Natural killer cell (primary cell): ENCODE results near the gene ATG101. TPM values are rescaled to one million over a fixed set of nuclear protein-coding genes. Genes with fewer than 3 reads are reported as not detected.
"Not testable (repeated sequence)": the region's sequence is repeated elsewhere in the genome, so short reads cannot be mapped to it uniquely, and the experiment has no call there.

Experiments
- ATAC-seq, 3 donors: fragments of 150-1000 bp in 2 of 3; fragments of 200-7000 bp in 1 of 3; cut with Tn5 transposase; 1 replicate in 1 of 3; 2 replicates in 2 of 3; pipeline ENCODE4 v1.10.0; 2021; ENCODE audit warnings: mild to moderate bottlenecking in 2 of 3, moderate library complexity in 2 of 3
- DNase-seq, 2 donors: peaks; one replicate each; pipeline versions ENCODE4 v3.0.0 to v3.0.0-alpha.2; 2013 to 2021; ENCODE audit warnings: mixed read lengths in 1 of 2
- H3K27ac ChIP-seq: one replicate; pipeline ENCODE4 v1.5.1; 2013; ENCODE audit warnings: mild to moderate bottlenecking, low read length
- H3K27me3 ChIP-seq: one replicate; pipeline ENCODE4 v1.6.1; 2013; ENCODE audit warnings: low read length; ENCODE audit not compliant: control insufficient read depth, insufficient read depth
- H3K36me3 ChIP-seq: one replicate; pipeline ENCODE4 v1.6.1; 2013; ENCODE audit warnings: low read length; ENCODE audit not compliant: control insufficient read depth, insufficient read depth
- H3K4me1 ChIP-seq: one replicate; pipeline ENCODE4 v1.6.1; 2013; ENCODE audit warnings: low read length; ENCODE audit not compliant: control insufficient read depth, insufficient read depth
- H3K4me3 ChIP-seq: one replicate; pipeline ENCODE4 v1.5.1; 2013; ENCODE audit warnings: low read length
- H3K9me3 ChIP-seq: one replicate; pipeline ENCODE4 v1.6.1; 2013; ENCODE audit warnings: low read length; ENCODE audit not compliant: control insufficient read depth, insufficient read depth
- H3K27ac Mint-ChIP-seq, 2 donors: one replicate each; pipeline ENCODE4 v1.8.0; 2022; ENCODE audit warnings: mild to moderate bottlenecking in 2 of 2, mixed read lengths in 2 of 2, moderate library complexity in 1 of 2
- H3K27me3 Mint-ChIP-seq, 2 donors: one replicate each; pipeline ENCODE4 v1.8.0; 2022; ENCODE audit warnings: low read depth in 2 of 2, mixed read lengths in 2 of 2
- H3K36me3 Mint-ChIP-seq: one replicate; pipeline ENCODE4 v1.8.0; 2022; ENCODE audit warnings: mixed read lengths
- H3K4me1 Mint-ChIP-seq, 2 donors: one replicate each; pipeline ENCODE4 v1.8.0; 2022; ENCODE audit warnings: mixed read lengths in 2 of 2
- H3K4me3 Mint-ChIP-seq: one replicate; pipeline ENCODE4 v1.8.0; 2022; ENCODE audit warnings: mild to moderate bottlenecking, moderate library complexity, mixed read lengths
- H3K9me3 Mint-ChIP-seq, 2 donors: one replicate each; pipeline ENCODE4 v1.8.0; 2022; ENCODE audit warnings: mixed read lengths in 2 of 2
- WGBS: methylation state at CpG from one replicate; pipeline ENCODE4 v1.1.7; 2013; ENCODE audit warnings: missing lambda C conversion rate; ENCODE audit not compliant: insufficient coverage; 5-methylcytosine and 5-hydroxymethylcytosine counted together
- intact Hi-C: fragments of 100-400 bp; cut with micrococcal nuclease; formaldehyde crosslinking; loops from one replicate; pipeline ENCODE4 v1.14.2; 2022
- total RNA-seq, 4 donors: library from RNA; stranded (reverse); fragments of 120-200 nt in 1 of 4; gene quantifications; one replicate each; pipeline versions ENCODE4 v1.2.3 to v1.2.4, GENCODE V29; 2013 to 2022
- TF ChIP-seq, protein P1 (sequence below): fragments of 200-600 bp; IDR thresholded peaks from one replicate; pipeline ENCODE4 v1.8.0; 2022; ENCODE audit warnings: antibody characterized with exemption

ATG101 gene
- total RNA-seq, 3 donors from 2014 or later (not counting 1 experiment from before 2014, with no cell fraction given): 18.6 to 32.8 (median 23.3) TPM

DNA sequence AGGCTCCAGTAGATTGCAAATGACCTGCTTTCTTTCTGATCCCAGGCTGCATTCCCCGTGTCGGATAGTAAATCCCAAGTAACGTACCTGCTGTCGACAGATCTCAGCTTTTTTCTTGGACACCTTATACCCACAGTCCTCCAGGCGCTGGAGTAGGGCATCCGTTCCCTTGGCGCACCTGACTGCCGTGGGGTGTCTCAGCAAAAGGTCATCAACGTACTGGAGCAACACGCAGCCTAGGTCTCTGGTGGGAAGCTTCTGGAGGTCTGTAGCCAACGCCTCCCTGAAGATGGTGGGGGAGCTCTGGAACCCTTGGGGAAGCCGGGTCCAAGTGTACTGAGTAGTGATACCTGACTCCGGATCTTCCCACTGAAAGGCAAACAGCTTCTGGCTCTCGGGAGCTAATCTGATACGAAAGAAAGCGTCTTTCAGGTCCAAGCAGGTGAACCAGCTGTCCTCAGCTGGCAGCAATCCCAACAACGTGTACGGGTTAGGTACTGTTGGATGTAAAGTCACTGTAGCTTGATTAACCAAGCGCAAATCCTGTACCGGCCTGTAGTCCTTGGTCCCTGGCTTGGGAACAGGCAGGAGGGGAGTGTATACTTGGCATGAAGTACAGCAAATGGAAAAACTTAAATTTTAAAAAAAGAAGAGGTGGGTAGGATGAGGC is 48.2 kb downstream of the ATG101 start:
- H3K9me3 ChIP-seq, H3K36me3 ChIP-seq, H3K4me3 Mint-ChIP-seq, H3K4me1 Mint-ChIP-seq, DNase-seq, H3K27ac Mint-ChIP-seq, H3K36me3 Mint-ChIP-seq, H3K4me3 ChIP-seq, intact Hi-C loops, H3K27ac ChIP-seq, H3K9me3 Mint-ChIP-seq, ATAC-seq: not testable (repeated sequence)
- 90% methylated on average over 20 of the region's 20 CpGs for WGBS
- Histone ChIP-seq H3K27me3 (peaks cover 12% of the 10 kb centered on the region), H3K4me1 (peaks cover 16% of the 10 kb centered on the region)
- H3K27me3 Mint-ChIP-seq: peaks cover 32 to 38% of the 10 kb centered on the region in 2 donors

DNA sequence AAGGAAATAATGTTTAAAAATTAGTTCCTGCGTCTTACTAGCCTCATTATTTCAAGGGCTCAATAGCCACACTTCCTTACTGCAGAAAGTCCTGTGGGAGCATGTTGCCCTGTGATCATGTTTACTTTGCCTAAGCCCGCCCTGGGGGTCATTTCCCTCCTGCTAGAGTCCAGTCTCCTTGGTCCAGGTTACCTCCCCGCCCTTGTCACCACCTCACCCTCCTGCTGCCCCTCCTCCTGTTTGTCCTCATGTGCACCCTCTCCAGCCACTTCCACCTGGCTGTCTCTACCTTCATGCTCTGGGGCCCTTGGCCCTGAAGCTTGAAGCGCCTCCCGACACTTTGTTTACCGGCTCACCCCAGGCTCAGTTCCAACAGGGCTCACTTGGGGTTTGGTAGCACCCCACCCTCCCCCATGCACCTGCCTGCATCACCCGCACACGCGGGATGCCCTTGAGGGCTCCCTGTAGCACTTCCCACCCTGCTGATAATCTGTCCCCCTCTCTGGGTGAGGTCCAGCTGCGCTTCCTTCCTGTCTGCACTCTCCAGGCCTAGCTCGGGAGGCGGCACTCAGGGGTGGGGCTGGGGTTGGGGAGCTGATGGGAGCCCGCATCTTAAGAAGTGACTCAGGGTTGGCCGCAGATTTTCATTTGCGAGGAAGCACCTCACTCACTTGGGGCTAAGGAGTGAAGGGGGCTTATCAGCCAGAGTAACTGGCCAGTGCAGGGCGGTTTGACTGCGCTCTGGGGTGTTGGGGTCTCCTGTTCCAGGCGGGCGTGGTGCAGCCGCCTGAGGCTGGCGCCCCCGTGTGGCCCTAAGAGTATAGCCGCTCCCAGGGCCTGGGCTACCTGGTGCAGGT is 49.8 kb downstream of the ATG101 start:
- peak in 1 of 2 donors; percentile 69 for DNase-seq
- Histone ChIP-seq H3K4me3 (no peak overlapping the region), H3K27me3 (peaks cover 10% of the 10 kb centered on the region)

GRCh38 chr12:52120951-52121823 is 51.4 kb downstream of the ATG101 start:
- Mint-ChIP-seq H3K4me1 (peaks cover 4 to 7% of the 10 kb centered on the region in 2 donors), H3K36me3 (no peaks in the 10 kb centered on the region), H3K9me3 (no peaks in the 10 kb centered on the region), H3K27me3 (peaks cover 24 to 29% of the 10 kb centered on the region in 2 donors), H3K27ac (no peak overlapping the region), H3K4me3 (no peak overlapping the region)
- Histone ChIP-seq H3K36me3 (no peaks in the 10 kb centered on the region), H3K27me3 (peaks cover 10% of the 10 kb centered on the region), H3K9me3 (no peaks in the 10 kb centered on the region), H3K4me1 (peaks cover 16% of the 10 kb centered on the region), H3K27ac (no peak overlapping the region), H3K4me3 (no peak overlapping the region)
- DNase-seq: no peak
- ATAC-seq: no peak
- WGBS: 74% methylated on average over 16 of the region's 19 CpGs
- intact Hi-C loops: loop anchor here (2.0 kb wide), 1 partner anchor 96 kb away; no protein-coding TSS in a partner anchor
- TF ChIP-seq, protein P1, sequence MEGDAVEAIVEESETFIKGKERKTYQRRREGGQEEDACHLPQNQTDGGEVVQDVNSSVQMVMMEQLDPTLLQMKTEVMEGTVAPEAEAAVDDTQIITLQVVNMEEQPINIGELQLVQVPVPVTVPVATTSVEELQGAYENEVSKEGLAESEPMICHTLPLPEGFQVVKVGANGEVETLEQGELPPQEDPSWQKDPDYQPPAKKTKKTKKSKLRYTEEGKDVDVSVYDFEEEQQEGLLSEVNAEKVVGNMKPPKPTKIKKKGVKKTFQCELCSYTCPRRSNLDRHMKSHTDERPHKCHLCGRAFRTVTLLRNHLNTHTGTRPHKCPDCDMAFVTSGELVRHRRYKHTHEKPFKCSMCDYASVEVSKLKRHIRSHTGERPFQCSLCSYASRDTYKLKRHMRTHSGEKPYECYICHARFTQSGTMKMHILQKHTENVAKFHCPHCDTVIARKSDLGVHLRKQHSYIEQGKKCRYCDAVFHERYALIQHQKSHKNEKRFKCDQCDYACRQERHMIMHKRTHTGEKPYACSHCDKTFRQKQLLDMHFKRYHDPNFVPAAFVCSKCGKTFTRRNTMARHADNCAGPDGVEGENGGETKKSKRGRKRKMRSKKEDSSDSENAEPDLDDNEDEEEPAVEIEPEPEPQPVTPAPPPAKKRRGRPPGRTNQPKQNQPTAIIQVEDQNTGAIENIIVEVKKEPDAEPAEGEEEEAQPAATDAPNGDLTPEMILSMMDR: no peak

More for the DNA sequence above, 49.8 kb downstream of the ATG101 start:
- TF ChIP-seq, protein P1: no peak
- Histone ChIP-seq H3K9me3 (no peaks in the 10 kb centered on the region), H3K27ac (no peak overlapping the region), H3K4me1 (peaks cover 16% of the 10 kb centered on the region), H3K36me3 (no peaks in the 10 kb centered on the region)
- peak; percentile 35 to 57 (median 53) for ATAC-seq
- intact Hi-C loops: loop anchor here (2.0 kb wide), 1 partner anchor 95 kb away; no protein-coding TSS in a partner anchor
- Mint-ChIP-seq H3K27ac (peak overlapping the region in 1 of 2 donors; percentile 72), H3K9me3 (no peaks in the 10 kb centered on the region), H3K4me1 (peaks cover 4 to 7% of the 10 kb centered on the region in 2 donors), H3K27me3 (peaks cover 32 to 37% of the 10 kb centered on the region in 2 donors), H3K36me3 (no peaks in the 10 kb centered on the region), H3K4me3 (no peak overlapping the region)
- WGBS: 25% methylated on average over 23 of the region's 23 CpGs
